ENCODE data around the gene ITCH.
"Not testable (repeated sequence)": the region's sequence is repeated elsewhere in the genome, so short reads cannot be mapped to it uniquely, and the experiment has no call there.

ITCH gene

GRCh38 chr20:34425032-34425690 is 62.1 kb downstream of the ITCH start:
- DNase-seq = not testable (repeated sequence)

- no peak for DNase-seq
Measured at GRCh38 chr20:34426026-34426425, 63.0 kb downstream of the ITCH start.

- no peak for DNase-seq
Measured at GRCh38 chr20:34427331-34427730, 64.3 kb downstream of the ITCH start.

GRCh38 chr20:34427784-34428183 is 64.7 kb downstream of the ITCH start:
- no peak for DNase-seq

GRCh38 chr20:34431168-34431567 is 68.1 kb downstream of the ITCH start:
- no peak for DNase-seq

GRCh38 chr20:34432663-34433062 is 69.6 kb downstream of the ITCH start:
- not testable (repeated sequence) for DNase-seq

GRCh38 chr20:34433391-34433790 is 70.3 kb downstream of the ITCH start:
- DNase-seq = no peak

- DNase-seq = no peak
Measured at GRCh38 chr20:34435589-34435988, 72.5 kb downstream of the ITCH start.

- no peak for DNase-seq
Measured at GRCh38 chr20:34437330-34437986, 74.4 kb downstream of the ITCH start.

- no peak for DNase-seq
Measured at GRCh38 chr20:34439168-34439567, 76.1 kb downstream of the ITCH start.

- not testable (repeated sequence) for DNase-seq
Measured at GRCh38 chr20:34441423-34441822, 78.3 kb downstream of the ITCH start.

GRCh38 chr20:34443546-34443945 is 80.5 kb downstream of the ITCH start:
- no peak for DNase-seq

GRCh38 chr20:34445177-34446065 is 82.3 kb downstream of the ITCH start:
- DNase-seq = no peak

- no peak for DNase-seq
Measured at GRCh38 chr20:34448517-34448916, 85.4 kb downstream of the ITCH start.

GRCh38 chr20:34449674-34450592 is 86.9 kb downstream of the ITCH start:
- DNase-seq = no peak

GRCh38 chr20:34452281-34452982 is 89.4 kb downstream of the ITCH start:
- DNase-seq = no peak

GRCh38 chr20:34458631-34459030 is 95.6 kb downstream of the ITCH start:
- DNase-seq = no peak

- DNase-seq = no peak
Measured at GRCh38 chr20:34459209-34459897, 96.3 kb downstream of the ITCH start.

GRCh38 chr20:34461779-34462087 is 98.7 kb downstream of the ITCH start:
- no peak for DNase-seq

- DNase-seq = no peak
Measured at GRCh38 chr20:34468951-34469350, 105.9 kb downstream of the ITCH start.

- DNase-seq = no peak
Measured at GRCh38 chr20:34472246-34472925, 109.3 kb downstream of the ITCH start.

Data from NCI-H1436 treated with DMSO at 0.1 percent for 48 hours (cell line).